WTC11 (cell line): ENCODE data around the gene ACTA2. TPM values are rescaled to one million over a fixed set of nuclear protein-coding genes. Genes with fewer than 3 reads are reported as not detected.

ENCODE experiments used
- ATAC-seq: fragments of 200-7000 bp; cut with Tn5 transposase; 2 replicates; pipeline ENCODE4 v1.10.0; 2021; ENCODE audit warnings: mild to moderate bottlenecking, moderate library complexity
- CTCF ChIA-PET: fragments of 300-600 bp; sonication (Branson Sonifier 250); formaldehyde crosslinking; loops from one replicate; lab custom pipeline; 2021; ENCODE audit warnings: antibody characterized with exemption; lab: Charles Lee
- POLR2A ChIA-PET: fragments of 350-600 bp; sonication (Branson Sonifier 250); formaldehyde crosslinking; loops from one replicate; lab custom pipeline; 2021; ENCODE audit warnings: antibody characterized with exemption; lab: Charles Lee
- DNase-seq: peaks from one replicate; pipeline ENCODE4 v3.0.0; 2021; ENCODE audit warnings: low spot score
- H3K27ac Mint-ChIP-seq: 2 replicates; pipeline ENCODE4 v1.8.0; 2021; ENCODE audit warnings: mixed read lengths
- H3K27me3 Mint-ChIP-seq: 2 replicates; pipeline ENCODE4 v1.8.0; 2021; ENCODE audit warnings: low read depth, mild to moderate bottlenecking, moderate library complexity, mixed read lengths
- H3K36me3 Mint-ChIP-seq: 2 replicates; pipeline ENCODE4 v1.8.0; 2021; ENCODE audit warnings: mixed read lengths
- H3K4me1 Mint-ChIP-seq: 2 replicates; pipeline ENCODE4 v1.8.0; 2022; ENCODE audit warnings: mixed read lengths
- H3K4me3 Mint-ChIP-seq: 2 replicates; pipeline ENCODE4 v1.8.0; 2021; ENCODE audit warnings: mild to moderate bottlenecking, moderate library complexity, mixed read lengths
- H3K9me3 Mint-ChIP-seq: 2 replicates; pipeline ENCODE4 v1.8.0; 2021; ENCODE audit warnings: mixed read lengths
- CREB1 ChIP-seq: sonication (generic); formaldehyde crosslinking; IDR thresholded peaks from 2 replicates; pipeline ENCODE4 v1.8.0; 2023; ENCODE audit warnings: mild to moderate bottlenecking, missing genetic modification reagents
- ETV6 ChIP-seq: sonication (generic); formaldehyde crosslinking; IDR thresholded peaks from 2 replicates; pipeline ENCODE4 v1.8.1; 2022; ENCODE audit warnings: mild to moderate bottlenecking, missing genetic modification reagents
- FOXK1 ChIP-seq: sonication (generic); formaldehyde crosslinking; IDR thresholded peaks from 2 replicates; pipeline ENCODE4 v1.8.0; 2022; ENCODE audit warnings: mild to moderate bottlenecking, moderate library complexity, missing genetic modification reagents
- IRF2 ChIP-seq: sonication (generic); formaldehyde crosslinking; IDR thresholded peaks from 2 replicates; pipeline ENCODE4 v1.8.0; 2022; ENCODE audit warnings: low read depth, missing genetic modification reagents, borderline replicate concordance
- PRRX2 ChIP-seq: fragments of 250-450 bp; sonication (Bioruptor Pico); IDR thresholded peaks from 2 replicates; pipeline ENCODE4 v1.8.0; 2021; ENCODE audit warnings: mild to moderate bottlenecking
- SMAD4 ChIP-seq: sonication (generic); formaldehyde crosslinking; IDR thresholded peaks from 2 replicates; pipeline ENCODE4 v1.8.0; 2022; ENCODE audit warnings: mild to moderate bottlenecking, missing genetic modification reagents
- TCF7 ChIP-seq: sonication (generic); formaldehyde crosslinking; IDR thresholded peaks from 2 replicates; pipeline ENCODE4 v1.8.0; 2022; ENCODE audit warnings: mild to moderate bottlenecking, low read depth, missing genetic modification reagents, moderate library complexity
- ZNF317 ChIP-seq: sonication (generic); formaldehyde crosslinking; IDR thresholded peaks from 2 replicates; pipeline ENCODE4 v1.8.1; 2023; ENCODE audit warnings: low read depth, mild to moderate bottlenecking, moderate library complexity, missing genetic modification reagents, borderline replicate concordance
- ZNF396 ChIP-seq: fragments of 250-450 bp; sonication (Bioruptor Pico); IDR thresholded peaks from 2 replicates; pipeline ENCODE4 v1.8.0; 2021; ENCODE audit warnings: mild to moderate bottlenecking, moderate library complexity, borderline replicate concordance
- ZNF423 ChIP-seq: fragments of 250-450 bp; sonication (Bioruptor Pico); IDR thresholded peaks from 2 replicates; pipeline ENCODE4 v2.1.2; 2022; ENCODE audit warnings: mild to moderate bottlenecking, moderate library complexity
- total RNA-seq: library from RNA; stranded (reverse); gene quantifications from 3 replicates; pipeline ENCODE4 v1.2.3, GENCODE V29; 2021
- TF ChIP-seq, protein P1 (sequence below): fragments of 250-450 bp; sonication (Bioruptor Pico); IDR thresholded peaks from 2 replicates; pipeline ENCODE4 v1.9.0; 2021; ENCODE audit warnings: mild to moderate bottlenecking, borderline replicate concordance
- TF ChIP-seq, protein P2 (sequence below): sonication (generic); formaldehyde crosslinking; IDR thresholded peaks from 2 replicates; pipeline ENCODE4 v1.8.0; 2022; ENCODE audit warnings: mild to moderate bottlenecking, missing genetic modification reagents
- TF ChIP-seq, protein P3 (sequence below): sonication (generic); formaldehyde crosslinking; IDR thresholded peaks from 2 replicates; pipeline ENCODE4 v1.8.0; 2023; ENCODE audit warnings: mild to moderate bottlenecking, missing genetic modification reagents
- TF ChIP-seq, protein P4 (sequence below): fragments of 200-600 bp; IDR thresholded peaks from 2 replicates; pipeline ENCODE4 v1.8.0; 2022; ENCODE audit warnings: antibody characterized with exemption
- TF ChIP-seq, protein P5 (sequence below): sonication (generic); formaldehyde crosslinking; IDR thresholded peaks from 2 replicates; pipeline ENCODE4 v1.8.1; 2023; ENCODE audit warnings: mild to moderate bottlenecking, missing genetic modification reagents
- TF ChIP-seq, protein P6 (sequence below): fragments of 250-450 bp; sonication (Bioruptor Pico); IDR thresholded peaks from 2 replicates; pipeline ENCODE4 v1.9.0; 2021; ENCODE audit warnings: moderate library complexity, mild to moderate bottlenecking, inconsistent platforms, borderline replicate concordance
- TF ChIP-seq, protein P7 (sequence below): sonication (generic); formaldehyde crosslinking; IDR thresholded peaks from 2 replicates; pipeline ENCODE4 v1.8.1; 2023; ENCODE audit warnings: mild to moderate bottlenecking, missing genetic modification reagents, moderate library complexity

ACTA2 gene
- total RNA-seq, 1 experiment from 2014 or later: 4.4 TPM

DNA sequence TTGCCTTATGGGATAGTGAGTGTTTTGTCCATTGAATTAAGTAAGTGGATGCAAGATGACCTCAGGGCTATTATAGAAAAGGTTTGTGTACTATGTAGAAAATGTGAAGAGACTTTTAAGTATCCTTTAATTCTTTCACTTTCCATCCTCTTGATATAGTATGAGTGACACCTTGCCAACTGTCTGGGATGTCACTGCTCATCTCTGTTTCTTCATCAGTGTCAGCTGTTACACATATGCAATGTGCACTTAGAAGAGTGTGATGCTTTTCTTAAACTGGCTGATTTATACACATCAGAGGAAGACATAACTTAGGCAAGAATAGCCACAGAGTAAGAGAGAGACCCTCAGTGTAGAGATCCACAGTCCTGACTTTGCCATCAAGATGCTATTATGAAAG, 8.7 kb upstream of the ACTA2 start (continued):
- TF ChIP-seq, protein P1, sequence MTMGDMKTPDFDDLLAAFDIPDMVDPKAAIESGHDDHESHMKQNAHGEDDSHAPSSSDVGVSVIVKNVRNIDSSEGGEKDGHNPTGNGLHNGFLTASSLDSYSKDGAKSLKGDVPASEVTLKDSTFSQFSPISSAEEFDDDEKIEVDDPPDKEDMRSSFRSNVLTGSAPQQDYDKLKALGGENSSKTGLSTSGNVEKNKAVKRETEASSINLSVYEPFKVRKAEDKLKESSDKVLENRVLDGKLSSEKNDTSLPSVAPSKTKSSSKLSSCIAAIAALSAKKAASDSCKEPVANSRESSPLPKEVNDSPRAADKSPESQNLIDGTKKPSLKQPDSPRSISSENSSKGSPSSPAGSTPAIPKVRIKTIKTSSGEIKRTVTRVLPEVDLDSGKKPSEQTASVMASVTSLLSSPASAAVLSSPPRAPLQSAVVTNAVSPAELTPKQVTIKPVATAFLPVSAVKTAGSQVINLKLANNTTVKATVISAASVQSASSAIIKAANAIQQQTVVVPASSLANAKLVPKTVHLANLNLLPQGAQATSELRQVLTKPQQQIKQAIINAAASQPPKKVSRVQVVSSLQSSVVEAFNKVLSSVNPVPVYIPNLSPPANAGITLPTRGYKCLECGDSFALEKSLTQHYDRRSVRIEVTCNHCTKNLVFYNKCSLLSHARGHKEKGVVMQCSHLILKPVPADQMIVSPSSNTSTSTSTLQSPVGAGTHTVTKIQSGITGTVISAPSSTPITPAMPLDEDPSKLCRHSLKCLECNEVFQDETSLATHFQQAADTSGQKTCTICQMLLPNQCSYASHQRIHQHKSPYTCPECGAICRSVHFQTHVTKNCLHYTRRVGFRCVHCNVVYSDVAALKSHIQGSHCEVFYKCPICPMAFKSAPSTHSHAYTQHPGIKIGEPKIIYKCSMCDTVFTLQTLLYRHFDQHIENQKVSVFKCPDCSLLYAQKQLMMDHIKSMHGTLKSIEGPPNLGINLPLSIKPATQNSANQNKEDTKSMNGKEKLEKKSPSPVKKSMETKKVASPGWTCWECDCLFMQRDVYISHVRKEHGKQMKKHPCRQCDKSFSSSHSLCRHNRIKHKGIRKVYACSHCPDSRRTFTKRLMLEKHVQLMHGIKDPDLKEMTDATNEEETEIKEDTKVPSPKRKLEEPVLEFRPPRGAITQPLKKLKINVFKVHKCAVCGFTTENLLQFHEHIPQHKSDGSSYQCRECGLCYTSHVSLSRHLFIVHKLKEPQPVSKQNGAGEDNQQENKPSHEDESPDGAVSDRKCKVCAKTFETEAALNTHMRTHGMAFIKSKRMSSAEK (CRISPR knock-in tag): no peak

DNA sequence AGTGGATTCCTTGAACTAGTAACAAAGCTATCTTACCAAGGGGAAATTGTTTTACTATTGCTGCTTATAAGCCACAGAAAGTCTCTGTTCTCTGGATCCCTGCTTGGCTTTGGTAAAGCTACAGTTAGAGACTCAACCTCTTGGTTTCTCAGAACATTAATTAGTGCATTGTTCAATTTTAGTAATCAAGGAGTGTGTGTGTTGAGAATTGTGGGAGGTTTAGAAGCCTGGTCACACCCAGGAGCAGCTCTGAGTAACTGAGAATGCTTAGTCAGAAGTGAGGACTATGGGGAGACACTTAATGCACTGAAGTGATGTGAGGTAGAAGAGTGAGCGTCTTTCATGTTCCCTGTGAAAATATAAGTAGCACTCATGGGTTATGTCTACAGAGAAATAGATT, 8.2 kb upstream of the ACTA2 start:
- H3K36me3 Mint-ChIP-seq: no peaks in the 10 kb centered on the region
- ATAC-seq (no peak), DNase-seq (no peak)
- POLR2A ChIA-PET: no interaction called here
- no peaks in the 10 kb centered on the region for H3K9me3 Mint-ChIP-seq
- H3K4me3 Mint-ChIP-seq: no peak overlapping the region
- H3K27ac Mint-ChIP-seq: no peak overlapping the region
- CTCF ChIA-PET: no interaction called here
- TF ChIP-seq TCF7 (CRISPR knock-in tag) (no peak), ZNF423 (CRISPR knock-in tag) (no peak), ZNF317 (CRISPR knock-in tag) (no peak), ETV6 (no peak), IRF2 (CRISPR knock-in tag) (no peak)
- TF ChIP-seq, protein P2, sequence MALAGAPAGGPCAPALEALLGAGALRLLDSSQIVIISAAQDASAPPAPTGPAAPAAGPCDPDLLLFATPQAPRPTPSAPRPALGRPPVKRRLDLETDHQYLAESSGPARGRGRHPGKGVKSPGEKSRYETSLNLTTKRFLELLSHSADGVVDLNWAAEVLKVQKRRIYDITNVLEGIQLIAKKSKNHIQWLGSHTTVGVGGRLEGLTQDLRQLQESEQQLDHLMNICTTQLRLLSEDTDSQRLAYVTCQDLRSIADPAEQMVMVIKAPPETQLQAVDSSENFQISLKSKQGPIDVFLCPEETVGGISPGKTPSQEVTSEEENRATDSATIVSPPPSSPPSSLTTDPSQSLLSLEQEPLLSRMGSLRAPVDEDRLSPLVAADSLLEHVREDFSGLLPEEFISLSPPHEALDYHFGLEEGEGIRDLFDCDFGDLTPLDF (CRISPR knock-in tag): no peak
- TF ChIP-seq, protein P3, sequence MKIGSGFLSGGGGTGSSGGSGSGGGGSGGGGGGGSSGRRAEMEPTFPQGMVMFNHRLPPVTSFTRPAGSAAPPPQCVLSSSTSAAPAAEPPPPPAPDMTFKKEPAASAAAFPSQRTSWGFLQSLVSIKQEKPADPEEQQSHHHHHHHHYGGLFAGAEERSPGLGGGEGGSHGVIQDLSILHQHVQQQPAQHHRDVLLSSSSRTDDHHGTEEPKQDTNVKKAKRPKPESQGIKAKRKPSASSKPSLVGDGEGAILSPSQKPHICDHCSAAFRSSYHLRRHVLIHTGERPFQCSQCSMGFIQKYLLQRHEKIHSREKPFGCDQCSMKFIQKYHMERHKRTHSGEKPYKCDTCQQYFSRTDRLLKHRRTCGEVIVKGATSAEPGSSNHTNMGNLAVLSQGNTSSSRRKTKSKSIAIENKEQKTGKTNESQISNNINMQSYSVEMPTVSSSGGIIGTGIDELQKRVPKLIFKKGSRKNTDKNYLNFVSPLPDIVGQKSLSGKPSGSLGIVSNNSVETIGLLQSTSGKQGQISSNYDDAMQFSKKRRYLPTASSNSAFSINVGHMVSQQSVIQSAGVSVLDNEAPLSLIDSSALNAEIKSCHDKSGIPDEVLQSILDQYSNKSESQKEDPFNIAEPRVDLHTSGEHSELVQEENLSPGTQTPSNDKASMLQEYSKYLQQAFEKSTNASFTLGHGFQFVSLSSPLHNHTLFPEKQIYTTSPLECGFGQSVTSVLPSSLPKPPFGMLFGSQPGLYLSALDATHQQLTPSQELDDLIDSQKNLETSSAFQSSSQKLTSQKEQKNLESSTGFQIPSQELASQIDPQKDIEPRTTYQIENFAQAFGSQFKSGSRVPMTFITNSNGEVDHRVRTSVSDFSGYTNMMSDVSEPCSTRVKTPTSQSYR: no peak
- peaks cover 11% of the 10 kb centered on the region for H3K4me1 Mint-ChIP-seq
- no peaks in the 10 kb centered on the region for H3K27me3 Mint-ChIP-seq

DNA sequence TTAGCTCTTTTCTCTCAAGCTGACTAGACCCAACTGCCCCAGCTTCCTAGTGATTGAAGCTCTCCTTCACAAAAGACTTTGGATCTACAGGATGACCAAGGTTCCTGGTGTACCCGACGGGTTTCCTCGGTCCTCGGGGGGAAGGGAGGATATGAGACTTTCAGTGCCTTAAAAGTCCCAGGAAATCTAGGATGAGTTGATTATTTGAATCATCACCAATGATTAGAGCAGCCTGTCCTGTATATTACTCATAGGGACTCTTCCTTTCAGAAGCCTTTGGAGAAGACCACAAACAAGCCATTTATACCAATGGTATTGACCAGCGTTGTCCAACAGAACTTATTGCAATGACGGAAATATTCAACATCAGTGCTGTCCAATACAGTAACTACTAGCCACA, 6.1 kb upstream of the ACTA2 start:
- no peak overlapping the region for H3K4me3 Mint-ChIP-seq
- no peak overlapping the region for H3K27ac Mint-ChIP-seq
- no peaks in the 10 kb centered on the region for H3K27me3 Mint-ChIP-seq
- CTCF ChIA-PET: interaction anchor here (1.0 kb wide), 1 partner anchor 24 kb away, joined by 4 read pairs; no protein-coding TSS in a partner anchor
- TF ChIP-seq ZNF396 (CRISPR knock-in tag) (no peak), PRRX2 (CRISPR knock-in tag) (no peak), SMAD4 (no peak), CREB1 (no peak), ZNF317 (CRISPR knock-in tag) (no peak), FOXK1 (no peak)
- TF ChIP-seq, protein P4, sequence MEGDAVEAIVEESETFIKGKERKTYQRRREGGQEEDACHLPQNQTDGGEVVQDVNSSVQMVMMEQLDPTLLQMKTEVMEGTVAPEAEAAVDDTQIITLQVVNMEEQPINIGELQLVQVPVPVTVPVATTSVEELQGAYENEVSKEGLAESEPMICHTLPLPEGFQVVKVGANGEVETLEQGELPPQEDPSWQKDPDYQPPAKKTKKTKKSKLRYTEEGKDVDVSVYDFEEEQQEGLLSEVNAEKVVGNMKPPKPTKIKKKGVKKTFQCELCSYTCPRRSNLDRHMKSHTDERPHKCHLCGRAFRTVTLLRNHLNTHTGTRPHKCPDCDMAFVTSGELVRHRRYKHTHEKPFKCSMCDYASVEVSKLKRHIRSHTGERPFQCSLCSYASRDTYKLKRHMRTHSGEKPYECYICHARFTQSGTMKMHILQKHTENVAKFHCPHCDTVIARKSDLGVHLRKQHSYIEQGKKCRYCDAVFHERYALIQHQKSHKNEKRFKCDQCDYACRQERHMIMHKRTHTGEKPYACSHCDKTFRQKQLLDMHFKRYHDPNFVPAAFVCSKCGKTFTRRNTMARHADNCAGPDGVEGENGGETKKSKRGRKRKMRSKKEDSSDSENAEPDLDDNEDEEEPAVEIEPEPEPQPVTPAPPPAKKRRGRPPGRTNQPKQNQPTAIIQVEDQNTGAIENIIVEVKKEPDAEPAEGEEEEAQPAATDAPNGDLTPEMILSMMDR: no peak
- TF ChIP-seq, protein P5, sequence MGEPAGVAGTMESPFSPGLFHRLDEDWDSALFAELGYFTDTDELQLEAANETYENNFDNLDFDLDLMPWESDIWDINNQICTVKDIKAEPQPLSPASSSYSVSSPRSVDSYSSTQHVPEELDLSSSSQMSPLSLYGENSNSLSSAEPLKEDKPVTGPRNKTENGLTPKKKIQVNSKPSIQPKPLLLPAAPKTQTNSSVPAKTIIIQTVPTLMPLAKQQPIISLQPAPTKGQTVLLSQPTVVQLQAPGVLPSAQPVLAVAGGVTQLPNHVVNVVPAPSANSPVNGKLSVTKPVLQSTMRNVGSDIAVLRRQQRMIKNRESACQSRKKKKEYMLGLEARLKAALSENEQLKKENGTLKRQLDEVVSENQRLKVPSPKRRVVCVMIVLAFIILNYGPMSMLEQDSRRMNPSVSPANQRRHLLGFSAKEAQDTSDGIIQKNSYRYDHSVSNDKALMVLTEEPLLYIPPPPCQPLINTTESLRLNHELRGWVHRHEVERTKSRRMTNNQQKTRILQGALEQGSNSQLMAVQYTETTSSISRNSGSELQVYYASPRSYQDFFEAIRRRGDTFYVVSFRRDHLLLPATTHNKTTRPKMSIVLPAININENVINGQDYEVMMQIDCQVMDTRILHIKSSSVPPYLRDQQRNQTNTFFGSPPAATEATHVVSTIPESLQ: no peak
- TF ChIP-seq, protein P6, sequence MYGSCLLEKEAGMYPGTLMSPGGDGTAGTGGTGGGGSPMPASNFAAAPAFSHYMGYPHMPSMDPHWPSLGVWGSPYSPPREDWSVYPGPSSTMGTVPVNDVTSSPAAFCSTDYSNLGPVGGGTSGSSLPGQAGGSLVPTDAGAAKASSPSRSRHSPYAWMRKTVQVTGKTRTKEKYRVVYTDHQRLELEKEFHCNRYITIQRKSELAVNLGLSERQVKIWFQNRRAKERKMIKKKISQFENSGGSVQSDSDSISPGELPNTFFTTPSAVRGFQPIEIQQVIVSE (CRISPR knock-in tag): no peak
- TF ChIP-seq, protein P7, sequence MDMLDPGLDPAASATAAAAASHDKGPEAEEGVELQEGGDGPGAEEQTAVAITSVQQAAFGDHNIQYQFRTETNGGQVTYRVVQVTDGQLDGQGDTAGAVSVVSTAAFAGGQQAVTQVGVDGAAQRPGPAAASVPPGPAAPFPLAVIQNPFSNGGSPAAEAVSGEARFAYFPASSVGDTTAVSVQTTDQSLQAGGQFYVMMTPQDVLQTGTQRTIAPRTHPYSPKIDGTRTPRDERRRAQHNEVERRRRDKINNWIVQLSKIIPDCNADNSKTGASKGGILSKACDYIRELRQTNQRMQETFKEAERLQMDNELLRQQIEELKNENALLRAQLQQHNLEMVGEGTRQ (CRISPR knock-in tag): no peak
- ATAC-seq (no peak), DNase-seq (no peak)
- H3K4me1 Mint-ChIP-seq: no peaks in the 10 kb centered on the region
- no peaks in the 10 kb centered on the region for H3K9me3 Mint-ChIP-seq
- no peaks in the 10 kb centered on the region for H3K36me3 Mint-ChIP-seq
- POLR2A ChIA-PET: no interaction called here
